Glutamatergic neuron (in vitro differentiated cells): ENCODE data around the gene SH3YL1. TPM values are rescaled to one million over a fixed set of nuclear protein-coding genes. Genes with fewer than 3 reads are reported as not detected.

Experiments
- DNase-seq: peaks from one replicate; pipeline ENCODE4 v3.0.0; 2022
- H3K27ac Mint-ChIP-seq: one replicate; pipeline ENCODE4 v1.8.0; 2020; ENCODE audit warnings: mild to moderate bottlenecking, mixed read lengths, inconsistent platforms; ENCODE audit not compliant: unreplicated experiment
- H3K27me3 Mint-ChIP-seq: one replicate; pipeline ENCODE4 v1.8.0; 2020; ENCODE audit warnings: mild to moderate bottlenecking, moderate library complexity, mixed read lengths, inconsistent platforms; ENCODE audit not compliant: unreplicated experiment
- H3K36me3 Mint-ChIP-seq: one replicate; pipeline ENCODE4 v1.8.0; 2020; ENCODE audit warnings: mild to moderate bottlenecking, mixed read lengths, inconsistent platforms; ENCODE audit not compliant: unreplicated experiment
- H3K4me1 Mint-ChIP-seq: one replicate; pipeline ENCODE4 v1.8.0; 2020; ENCODE audit warnings: mild to moderate bottlenecking, low read depth, mixed read lengths, inconsistent platforms; ENCODE audit not compliant: unreplicated experiment
- H3K4me3 Mint-ChIP-seq: one replicate; pipeline ENCODE4 v1.8.0; 2020; ENCODE audit warnings: mild to moderate bottlenecking, mixed read lengths, inconsistent platforms; ENCODE audit not compliant: unreplicated experiment
- H3K9me3 Mint-ChIP-seq: one replicate; pipeline ENCODE4 v1.8.0; 2020; ENCODE audit warnings: mild to moderate bottlenecking, moderate library complexity, mixed read lengths, inconsistent platforms; ENCODE audit not compliant: unreplicated experiment
- CTCF ChIP-seq: fragments of 200-600 bp; sonication (generic); IDR thresholded peaks from one replicate; pipeline ENCODE4 v1.5.0; 2021; ENCODE audit not compliant: partially characterized antibody, unreplicated experiment
- total RNA-seq: library from RNA; stranded (reverse); fragmentation: NEBNext Ultra II Directional; extraction: Animal tissue kit (Norgen Biotek cat#: 25700); gene quantifications from one replicate; pipeline ENCODE4 v1.2.1, GENCODE V29; 2021; ENCODE audit not compliant: unreplicated experiment

Gene SH3YL1
- total RNA-seq, 1 donor from 2014 or later = 21.4 TPM

GRCh38 chr2:305366-305765 is 41.5 kb upstream of the SH3YL1 start:
- Mint-ChIP-seq H3K36me3 (no peaks in the 10 kb centered on the region), H3K9me3 (peaks cover 7% of the 10 kb centered on the region), H3K27me3 (no peaks in the 10 kb centered on the region), H3K4me1 (peaks cover 7% of the 10 kb centered on the region), H3K27ac (no peak overlapping the region), H3K4me3 (no peak overlapping the region)
- DNase-seq = no peak
- no peak for TF ChIP-seq CTCF

GRCh38 chr2:296354-296753 is 32.5 kb upstream of the SH3YL1 start:
- Mint-ChIP-seq H3K36me3 (peaks cover 10% of the 10 kb centered on the region), H3K4me1 (no peaks in the 10 kb centered on the region), H3K27me3 (peaks cover 8% of the 10 kb centered on the region), H3K27ac (no peak overlapping the region), H3K4me3 (no peak overlapping the region), H3K9me3 (peaks cover 2% of the 10 kb centered on the region)
- no peak for DNase-seq
- TF ChIP-seq CTCF = no peak

- TF ChIP-seq CTCF = no peak
- Mint-ChIP-seq H3K4me1 (no peaks in the 10 kb centered on the region), H3K9me3 (peaks cover 2% of the 10 kb centered on the region), H3K36me3 (peaks cover 10% of the 10 kb centered on the region), H3K27ac (no peak overlapping the region), H3K27me3 (peaks cover 8% of the 10 kb centered on the region), H3K4me3 (no peak overlapping the region)
- no peak for DNase-seq
Observed at GRCh38 chr2:295090-295489, 31.3 kb upstream of the SH3YL1 start.

GRCh38 chr2:290090-290722 is 26.4 kb upstream of the SH3YL1 start:
- Mint-ChIP-seq H3K4me1 (peaks cover 3% of the 10 kb centered on the region), H3K9me3 (no peaks in the 10 kb centered on the region), H3K27ac (peak overlapping the region; percentile 48), H3K4me3 (peak overlapping the region; percentile 93), H3K36me3 (peaks cover under 1% of the 10 kb centered on the region), H3K27me3 (peaks cover 13% of the 10 kb centered on the region)
- TF ChIP-seq CTCF = peak; percentile 49
- DNase-seq = peak; percentile 85

- Mint-ChIP-seq H3K27ac (peak overlapping the region; percentile 48), H3K27me3 (peaks cover 15% of the 10 kb centered on the region)
- peak; percentile 46 for DNase-seq
Observed at GRCh38 chr2:289362-290089, 25.7 kb upstream of the SH3YL1 start.

More at GRCh38 chr2:289362-290089, 25.7 kb upstream of the SH3YL1 start:
- Mint-ChIP-seq H3K4me3 (peak overlapping the region; percentile 93), H3K36me3 (no peaks in the 10 kb centered on the region), H3K9me3 (no peaks in the 10 kb centered on the region), H3K4me1 (peaks cover 3% of the 10 kb centered on the region)
- no peak for TF ChIP-seq CTCF
